ENCODE results near the gene PPP1R10.
A peak's percentile ranks its signal among the peaks of the same experiment; 100 is the strongest.

PPP1R10 gene

DNA sequence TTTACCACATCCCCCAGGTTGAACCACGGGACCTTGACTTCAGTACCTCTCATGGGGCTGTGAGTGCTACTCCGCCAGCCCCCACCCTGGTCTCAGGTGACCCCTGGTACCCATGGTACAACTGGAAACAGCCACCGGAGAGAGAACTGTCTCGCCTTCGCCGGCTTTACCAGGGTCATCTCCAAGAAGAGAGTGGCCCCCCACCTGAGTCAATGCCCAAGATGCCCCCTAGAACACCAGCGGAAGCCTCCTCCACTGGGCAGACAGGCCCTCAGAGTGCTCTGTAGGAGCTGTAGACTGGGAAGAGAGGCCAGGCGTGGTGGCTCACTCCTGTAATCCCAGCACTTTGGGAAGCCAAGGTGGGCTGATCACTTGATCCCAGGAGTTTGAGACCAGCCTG lies 8.5 kb upstream of the PPP1R10 start:
- no peak overlapping the region for H3K27ac ChIP-seq

DNA sequence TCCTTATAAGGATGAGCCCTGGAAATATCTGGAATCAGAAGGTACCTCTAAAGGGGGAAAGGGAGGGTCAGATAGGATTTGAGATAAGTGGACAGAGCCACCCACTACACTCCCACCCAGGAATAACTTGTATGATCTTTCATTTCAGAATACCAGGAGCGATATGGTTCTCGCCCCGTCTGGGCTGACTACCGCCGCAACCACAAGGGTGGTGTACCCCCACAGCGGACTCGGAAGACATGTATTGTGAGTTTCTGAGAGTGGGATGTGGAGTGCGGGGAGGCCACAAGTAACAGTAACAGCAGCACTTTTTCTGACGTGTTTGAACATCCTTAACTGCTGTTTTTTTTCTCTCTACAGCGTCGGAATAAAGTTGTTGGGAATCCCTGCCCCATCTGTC lies 2.5 kb upstream of the PPP1R10 start:
- no peak overlapping the region for H3K27ac ChIP-seq

More for the DNA sequence above, 8.5 kb upstream of the PPP1R10 start:
- no peak for DNase-seq (ENCODE audit: low read depth, low spot score)

GRCh38 chr6:30618270-30618797 lies 1.3 kb upstream of the PPP1R10 start:
- DNase-seq (ENCODE audit: low read depth, low spot score) = no peak
- H3K27ac ChIP-seq = peak overlapping the region; percentile 95

More for the DNA sequence above, 2.5 kb upstream of the PPP1R10 start:
- DNase-seq (ENCODE audit: low read depth, low spot score) = no peak

DNA sequence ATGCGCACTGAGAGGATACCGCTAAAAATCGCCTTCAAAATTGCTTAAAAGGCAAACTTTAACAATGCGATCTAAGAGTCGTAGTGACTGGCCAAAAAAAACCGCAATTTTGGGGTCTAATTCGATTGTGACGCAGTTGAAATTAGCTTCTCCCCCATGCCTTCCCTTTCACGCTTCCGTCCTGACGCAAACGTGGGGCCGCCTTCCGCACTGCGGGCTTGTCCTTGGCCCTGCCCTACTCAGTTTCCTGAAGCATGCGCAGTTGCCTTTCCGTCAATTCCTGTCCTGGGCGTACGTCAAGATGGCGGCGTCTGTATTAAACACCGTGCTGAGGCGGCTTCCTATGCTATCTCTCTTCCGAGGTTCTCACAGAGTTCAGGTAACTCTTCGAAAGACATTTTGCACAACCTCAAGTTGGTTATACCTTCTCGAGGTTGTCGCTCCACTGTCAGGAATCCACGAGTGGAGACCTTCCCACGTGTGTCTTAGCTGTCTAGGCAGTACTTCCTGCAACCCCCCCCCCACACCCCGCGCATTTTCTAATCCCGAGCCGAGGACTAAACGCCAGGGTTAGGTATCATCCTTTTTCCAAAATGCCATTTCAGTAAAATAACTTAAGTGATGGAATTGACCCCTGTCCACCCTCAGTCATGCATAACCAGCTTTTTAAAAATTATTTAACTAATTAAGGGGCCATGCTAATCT lies 674 bp upstream of the PPP1R10 start, which contains the start of gene MRPS18B:
MRPS18B (plus strand) TSS at position 276 of the 705 bp plus-strand sequence; CDS start at position 302, 26 bp downstream.
- DNase-seq (ENCODE audit: low read depth, low spot score) = peak; percentile 91
- peak within 1 kb of the TSS; percentile 95 for H3K27ac ChIP-seq

- H3K27ac ChIP-seq = peak overlapping the region; percentile 95
- DNase-seq (ENCODE audit: low read depth, low spot score) = no peak
These were observed 859 bp downstream of the PPP1R10 start for GRCh38 chr6:30615958-30616810.

- peak overlapping the region; percentile 95 for H3K27ac ChIP-seq
- DNase-seq (ENCODE audit: low read depth, low spot score) = no peak
These were observed 1.7 kb downstream of the PPP1R10 start for GRCh38 chr6:30615219-30615957.

DNA sequence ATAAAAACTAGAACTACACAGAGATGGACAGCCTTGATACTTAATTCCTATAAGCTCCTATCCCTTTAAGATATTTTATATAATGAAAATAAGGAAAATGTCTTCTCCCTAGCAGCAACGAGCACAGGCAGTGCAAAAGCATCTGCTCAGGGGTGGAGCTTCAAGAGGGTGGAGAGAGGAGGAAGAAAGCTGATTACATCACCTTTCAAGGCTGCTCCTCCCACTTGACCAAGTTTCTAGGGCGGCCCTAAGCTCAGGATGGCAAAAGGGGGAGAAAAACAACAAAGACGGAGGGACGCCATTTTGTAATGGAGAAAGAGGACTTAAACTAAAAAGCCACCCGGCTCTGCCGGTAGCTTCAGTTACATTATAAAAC lies 2.2 kb downstream of the PPP1R10 start:
- DNase-seq (ENCODE audit: low read depth, low spot score) = peak; percentile 89
- H3K27ac ChIP-seq = peak overlapping the region; percentile 95

- DNase-seq (ENCODE audit: low read depth, low spot score) = no peak
These were observed 2.8 kb downstream of the PPP1R10 start for GRCh38 chr6:30614044-30614842.

GRCh38 chr6:30613251-30614043 lies 3.6 kb downstream of the PPP1R10 start:
- peak overlapping the region; percentile 95 for H3K27ac ChIP-seq
- DNase-seq (ENCODE audit: low read depth, low spot score) = no peak

More at GRCh38 chr6:30614044-30614842, 2.8 kb downstream of the PPP1R10 start:
- H3K27ac ChIP-seq = peak overlapping the region; percentile 95

DNA sequence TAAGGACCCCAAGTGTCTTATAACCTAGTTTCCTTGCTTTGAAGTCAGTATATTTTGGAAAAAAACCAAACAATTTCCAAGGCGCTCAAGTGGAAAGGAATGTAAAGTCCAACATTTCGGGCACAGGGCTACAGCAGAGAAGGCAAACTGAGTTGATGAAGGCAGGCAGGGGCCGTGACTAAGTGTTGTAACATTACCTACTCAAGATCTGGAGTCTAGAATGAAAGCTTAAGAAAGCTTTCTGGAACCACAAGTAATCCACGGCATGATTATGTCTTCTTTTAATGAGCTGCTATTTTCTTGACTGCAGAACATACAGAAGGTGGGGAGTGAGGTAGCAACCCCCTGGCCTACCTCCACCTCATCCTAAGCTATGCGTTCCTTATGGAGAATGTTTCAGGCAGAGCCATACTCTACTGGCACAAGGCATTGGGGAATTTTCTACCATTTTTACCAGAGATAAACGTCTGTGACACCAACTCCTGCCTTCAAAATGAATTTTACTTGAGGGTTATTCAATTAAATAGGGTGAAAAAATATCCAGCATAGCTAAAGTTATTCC lies 4.3 kb downstream of the PPP1R10 start:
- peak overlapping the region; percentile 95 for H3K27ac ChIP-seq
- DNase-seq (ENCODE audit: low read depth, low spot score) = no peak

- H3K27ac ChIP-seq = peak overlapping the region; percentile 95
- DNase-seq (ENCODE audit: low read depth, low spot score) = no peak
These were observed 4.8 kb downstream of the PPP1R10 start for GRCh38 chr6:30612213-30612612.

- no peak overlapping the region for H3K27ac ChIP-seq
These were observed 5.2 kb downstream of the PPP1R10 start for GRCh38 chr6:30611856-30612194.

GRCh38 chr6:30611150-30611855 lies 5.7 kb downstream of the PPP1R10 start:
- DNase-seq (ENCODE audit: low read depth, low spot score) = no peak
- no peak overlapping the region for H3K27ac ChIP-seq

More at GRCh38 chr6:30611856-30612194, 5.2 kb downstream of the PPP1R10 start:
- no peak for DNase-seq (ENCODE audit: low read depth, low spot score)

DNA sequence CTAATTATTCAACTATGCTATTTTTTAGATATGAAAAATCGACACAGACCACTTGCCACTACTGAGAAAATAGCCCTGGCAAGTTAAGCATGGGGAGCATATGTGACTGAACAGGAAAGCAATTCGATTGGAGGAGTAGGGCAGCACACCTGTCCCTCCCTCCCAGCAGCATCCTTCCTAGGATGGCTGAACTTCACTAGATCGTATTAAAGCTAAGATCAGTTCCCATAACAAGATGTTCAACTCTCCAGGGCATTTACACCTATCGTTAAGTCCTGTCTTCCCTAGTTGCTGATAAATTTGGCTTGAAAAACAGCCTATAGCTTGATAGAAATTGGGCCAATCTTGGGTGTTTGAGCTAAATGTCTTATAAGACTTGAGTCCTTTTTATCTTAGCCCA lies 7.0 kb downstream of the PPP1R10 start:
- DNase-seq (ENCODE audit: low read depth, low spot score) = no peak
- no peak overlapping the region for H3K27ac ChIP-seq

GRCh38 chr6:30603961-30604360 lies 13.1 kb downstream of the PPP1R10 start:
- no peak for DNase-seq (ENCODE audit: low read depth, low spot score)
- H3K27ac ChIP-seq = no peak overlapping the region

DNA sequence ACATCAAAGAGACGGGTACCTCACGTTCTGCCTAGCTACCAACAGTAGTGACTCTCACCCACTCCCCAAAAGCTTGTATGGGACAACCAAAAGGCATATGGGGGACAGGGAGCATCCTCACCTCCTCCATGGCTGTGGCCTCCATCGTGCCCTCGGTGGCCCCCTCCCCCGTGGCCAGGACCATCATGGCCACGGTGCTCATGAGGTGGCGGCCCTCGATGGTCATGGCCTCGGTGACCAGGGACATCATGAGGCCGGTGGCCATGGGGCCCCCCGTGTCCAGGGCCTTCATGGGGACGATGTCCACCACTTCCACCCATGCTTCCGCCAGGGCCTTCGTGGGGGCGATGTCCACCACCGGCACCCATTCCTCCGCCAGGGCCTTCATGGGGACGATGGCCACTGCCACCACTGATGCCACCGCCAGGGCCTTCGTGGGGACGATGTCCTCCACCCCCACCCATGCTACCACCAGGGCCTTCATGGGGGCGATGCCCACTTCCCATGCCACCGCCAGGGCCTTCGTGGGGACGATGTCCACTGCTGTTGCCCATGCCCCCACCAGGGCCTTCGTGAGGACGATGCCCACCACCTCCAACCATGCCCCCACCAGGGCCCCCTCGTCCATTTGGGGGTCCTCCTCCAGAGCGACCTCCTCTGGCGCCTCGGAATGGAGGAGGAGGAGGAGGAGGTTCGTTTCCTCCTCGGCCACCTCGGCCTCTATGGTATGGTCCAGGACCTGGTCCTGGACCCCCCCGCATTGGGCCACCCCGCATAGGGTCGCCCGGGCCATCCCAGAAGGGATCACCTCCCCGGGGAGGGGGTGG lies 15.0 kb downstream of the PPP1R10 start:
- DNase-seq (ENCODE audit: low read depth, low spot score) = no peak
- H3K27ac ChIP-seq = no peak overlapping the region

GRCh38 chr6:30601436-30601814 lies 15.6 kb downstream of the PPP1R10 start:
- H3K27ac ChIP-seq = no peak overlapping the region
- DNase-seq (ENCODE audit: low read depth, low spot score) = no peak
